Measurements from ENCODE around the gene PGBD4.

DNA sequence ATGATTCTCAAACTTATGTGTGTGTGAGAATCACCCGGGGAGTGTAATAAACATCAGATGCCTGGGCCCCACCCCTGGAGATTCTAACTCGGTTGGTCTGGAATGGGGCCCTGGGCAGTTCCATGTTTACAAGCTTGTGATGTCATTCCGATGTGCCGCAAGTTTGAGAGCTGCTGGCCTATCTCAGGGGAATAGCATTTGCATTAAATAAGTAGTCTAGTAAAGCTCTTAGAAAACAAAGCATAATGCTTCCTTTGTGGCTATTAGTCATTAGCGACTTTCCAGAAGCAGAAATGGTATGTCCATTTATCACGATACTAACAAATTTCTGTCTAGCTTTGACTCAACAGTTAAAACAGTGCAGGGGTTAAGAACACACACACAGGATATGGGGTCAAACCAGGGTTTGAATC, 20.9 kb downstream of the PGBD4 start:
- TF ChIP-seq POLR2A (IDR thresholded peaks at IDR 0.05): no peak
- TF ChIP-seq, protein P1, sequence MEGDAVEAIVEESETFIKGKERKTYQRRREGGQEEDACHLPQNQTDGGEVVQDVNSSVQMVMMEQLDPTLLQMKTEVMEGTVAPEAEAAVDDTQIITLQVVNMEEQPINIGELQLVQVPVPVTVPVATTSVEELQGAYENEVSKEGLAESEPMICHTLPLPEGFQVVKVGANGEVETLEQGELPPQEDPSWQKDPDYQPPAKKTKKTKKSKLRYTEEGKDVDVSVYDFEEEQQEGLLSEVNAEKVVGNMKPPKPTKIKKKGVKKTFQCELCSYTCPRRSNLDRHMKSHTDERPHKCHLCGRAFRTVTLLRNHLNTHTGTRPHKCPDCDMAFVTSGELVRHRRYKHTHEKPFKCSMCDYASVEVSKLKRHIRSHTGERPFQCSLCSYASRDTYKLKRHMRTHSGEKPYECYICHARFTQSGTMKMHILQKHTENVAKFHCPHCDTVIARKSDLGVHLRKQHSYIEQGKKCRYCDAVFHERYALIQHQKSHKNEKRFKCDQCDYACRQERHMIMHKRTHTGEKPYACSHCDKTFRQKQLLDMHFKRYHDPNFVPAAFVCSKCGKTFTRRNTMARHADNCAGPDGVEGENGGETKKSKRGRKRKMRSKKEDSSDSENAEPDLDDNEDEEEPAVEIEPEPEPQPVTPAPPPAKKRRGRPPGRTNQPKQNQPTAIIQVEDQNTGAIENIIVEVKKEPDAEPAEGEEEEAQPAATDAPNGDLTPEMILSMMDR (IDR thresholded peaks at IDR 0.05): no peak

All from right lobe of liver (tissue), 4 donors.